SK-N-MC (cell line): ENCODE results near the gene TEX53.

Source experiments
- EZH2 ChIP-seq: fragments of 200-600 bp; sonication (generic); IDR thresholded peaks from one replicate; pipeline ENCODE4 v1.6.1; 2017; ENCODE audit warnings: antibody characterized with exemption
- FOXP2 ChIP-seq: optimal IDR thresholded peaks from 2 replicates; pipeline ENCODE3; 2011; ENCODE audit warnings: mild to moderate bottlenecking, moderate library complexity; ENCODE audit not compliant: insufficient read depth; ENCODE audit errors: extremely low read length, control extremely low read depth
- POLR2AphosphoS5 ChIP-seq: IDR thresholded peaks from 2 replicates; pipeline ENCODE4 v1.6.1; 2012; ENCODE audit warnings: mild to moderate bottlenecking, low read depth, low read length, borderline replicate concordance

GRCh38 chr9:114638404-114638803 lies 19.2 kb downstream of the TEX53 start:
- TF ChIP-seq EZH2 (no peak), POLR2AphosphoS5 (no peak), FOXP2 (no peak)
